ENCODE data around the gene PCOLCE2. TPM values are rescaled to one million over a fixed set of nuclear protein-coding genes. Genes with fewer than 3 reads are reported as not detected.

PCOLCE2 gene
- total RNA-seq, 1 donor from 2014 or later = 2.7 TPM

GRCh38 chr3:142866841-142867631 lies 21.8 kb downstream of the PCOLCE2 start:
- no peaks in the 10 kb centered on the region for H3K36me3 Mint-ChIP-seq (ENCODE audit: low read depth)
- H3K4me1 Mint-ChIP-seq (ENCODE audit: low read depth) = peaks cover 21% of the 10 kb centered on the region
- no peak for DNase-seq (ENCODE audit: low spot score)
- no peak overlapping the region for H3K4me3 Mint-ChIP-seq (ENCODE audit: unreplicated experiment)
- H3K27ac Mint-ChIP-seq (ENCODE audit: unreplicated experiment) = no peak overlapping the region
- peaks cover 4% of the 10 kb centered on the region for H3K9me3 Mint-ChIP-seq (ENCODE audit: low read depth)
- peaks cover 3% of the 10 kb centered on the region for H3K27me3 Mint-ChIP-seq (ENCODE audit: low read depth)
- peak; percentile 30 for TF ChIP-seq CTCF (IDR thresholded peaks at IDR 0.05)

DNA sequence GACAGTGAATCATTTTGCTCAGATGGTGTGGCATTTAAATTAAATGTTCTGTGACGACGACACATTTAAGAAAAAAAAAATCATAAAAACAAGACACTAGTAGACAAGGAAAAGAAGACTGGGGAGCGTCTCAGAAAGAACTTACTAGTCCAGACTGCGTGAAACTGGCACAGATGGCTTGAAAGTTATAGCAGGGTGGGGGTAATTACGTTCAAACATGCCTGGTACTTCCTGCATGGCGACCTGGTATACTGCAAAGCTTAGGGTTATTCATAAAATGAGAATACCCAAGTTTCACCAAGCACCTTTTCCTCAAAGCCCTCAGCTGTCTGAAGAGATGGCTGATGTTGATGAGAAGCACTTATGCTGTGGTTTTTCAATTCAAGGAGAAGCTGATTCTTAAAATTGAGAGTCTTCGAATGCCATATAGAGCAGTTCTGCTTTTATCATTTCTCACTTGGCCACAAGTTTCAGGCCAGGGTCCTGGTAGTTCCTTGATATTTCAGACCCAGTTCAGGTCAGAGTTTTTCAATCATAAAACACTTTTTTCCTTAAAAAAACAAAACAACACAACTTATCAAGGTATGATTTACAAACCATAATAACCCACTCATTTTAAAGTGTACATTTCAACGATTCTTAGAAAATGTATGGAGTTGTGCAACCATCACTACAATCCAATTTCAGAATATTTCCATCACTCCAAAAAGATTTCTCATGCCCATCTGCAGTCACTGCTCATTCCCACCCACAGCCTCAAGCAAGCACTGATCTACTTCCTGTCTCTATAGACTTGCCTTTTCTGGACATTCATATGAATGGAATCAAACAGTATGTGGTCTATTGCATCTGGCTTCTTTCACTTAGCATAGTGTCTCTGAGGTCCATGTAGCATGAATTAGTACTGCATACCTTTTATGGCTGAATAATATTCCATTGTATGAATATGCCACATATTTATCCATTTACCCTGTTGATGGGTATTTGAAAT lies 24.7 kb downstream of the PCOLCE2 start:
- Mint-ChIP-seq H3K27ac (ENCODE audit: unreplicated experiment) (peak overlapping the region; percentile 63), H3K9me3 (ENCODE audit: low read depth) (peaks cover 4% of the 10 kb centered on the region)
- TF ChIP-seq CTCF (IDR thresholded peaks at IDR 0.05) = no peak

DNA sequence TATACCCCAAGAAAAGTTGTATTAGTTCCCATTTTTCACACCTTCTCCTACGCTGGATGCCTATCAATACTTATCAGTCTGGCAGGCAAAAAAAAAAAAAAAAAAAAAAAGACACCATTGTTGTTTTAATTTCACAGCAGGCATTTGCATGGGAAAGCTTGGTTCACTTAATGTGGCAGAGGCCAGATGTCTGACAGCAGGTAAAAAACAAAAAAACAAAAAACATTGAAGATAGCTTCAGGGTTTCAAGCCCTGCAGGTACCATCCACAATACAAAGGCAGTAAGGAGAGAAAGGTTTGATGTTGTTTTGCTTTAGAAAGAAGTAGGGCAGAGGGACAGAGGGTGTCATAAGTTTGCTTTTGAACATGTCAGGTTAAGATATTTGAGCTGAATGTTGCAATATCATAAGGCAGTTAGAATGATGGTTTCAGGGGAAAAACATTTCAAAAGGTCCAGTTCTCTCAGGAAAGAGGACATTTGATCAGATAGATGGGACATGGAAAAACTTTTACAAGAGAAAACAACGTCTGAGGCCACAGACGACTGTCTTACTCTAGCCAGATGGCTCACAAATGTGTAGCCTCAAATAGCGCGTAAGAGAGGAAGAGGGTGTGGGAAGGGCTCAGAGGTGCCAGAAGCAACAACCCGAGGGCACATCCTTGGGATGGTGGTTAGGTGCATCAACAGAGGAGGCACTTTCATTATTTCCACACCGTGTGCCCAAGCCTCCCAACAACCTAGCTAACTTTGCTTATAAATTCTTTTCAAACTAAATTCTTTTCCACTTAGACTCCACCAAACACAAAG lies 25.7 kb downstream of the PCOLCE2 start:
- Mint-ChIP-seq H3K27me3 (ENCODE audit: low read depth) (peaks cover 4% of the 10 kb centered on the region), H3K27ac (ENCODE audit: unreplicated experiment) (peak overlapping the region; percentile 63), H3K9me3 (ENCODE audit: low read depth) (peaks cover 4% of the 10 kb centered on the region)

More for the DNA sequence above, 24.7 kb downstream of the PCOLCE2 start:
- DNase-seq (ENCODE audit: low spot score) = no peak
- Mint-ChIP-seq H3K36me3 (ENCODE audit: low read depth) (no peaks in the 10 kb centered on the region), H3K27me3 (ENCODE audit: low read depth) (peaks cover 8% of the 10 kb centered on the region), H3K4me1 (ENCODE audit: low read depth) (peaks cover 21% of the 10 kb centered on the region), H3K4me3 (ENCODE audit: unreplicated experiment) (no peak overlapping the region)

GRCh38 chr3:142861926-142862325 lies 27.0 kb downstream of the PCOLCE2 start:
- Mint-ChIP-seq H3K27ac (ENCODE audit: unreplicated experiment) (no peak overlapping the region), H3K36me3 (ENCODE audit: low read depth) (no peaks in the 10 kb centered on the region)

More for the DNA sequence above, 25.7 kb downstream of the PCOLCE2 start:
- Mint-ChIP-seq H3K36me3 (ENCODE audit: low read depth) (no peaks in the 10 kb centered on the region), H3K4me1 (ENCODE audit: low read depth) (peaks cover 21% of the 10 kb centered on the region), H3K4me3 (ENCODE audit: unreplicated experiment) (no peak overlapping the region)
- no peak for DNase-seq (ENCODE audit: low spot score)
- TF ChIP-seq CTCF (IDR thresholded peaks at IDR 0.05) = no peak

More at GRCh38 chr3:142861926-142862325, 27.0 kb downstream of the PCOLCE2 start:
- Mint-ChIP-seq H3K4me3 (ENCODE audit: unreplicated experiment) (no peak overlapping the region), H3K9me3 (ENCODE audit: low read depth) (peaks cover 4% of the 10 kb centered on the region), H3K4me1 (ENCODE audit: low read depth) (peaks cover 21% of the 10 kb centered on the region), H3K27me3 (ENCODE audit: low read depth) (peaks cover 7% of the 10 kb centered on the region)
- no peak for TF ChIP-seq CTCF (IDR thresholded peaks at IDR 0.05)
- no peak for DNase-seq (ENCODE audit: low spot score)
